Natural killer cell (primary cell): ENCODE data around the gene TNFAIP2. TPM values are rescaled to one million over a fixed set of nuclear protein-coding genes. Genes with fewer than 3 reads are reported as not detected.

Experiments
- ATAC-seq, 3 donors: fragments of 150-1000 bp in 2 of 3; fragments of 200-7000 bp in 1 of 3; cut with Tn5 transposase; 1 replicate in 1 of 3; 2 replicates in 2 of 3; pipeline ENCODE4 v1.10.0; 2021; ENCODE audit warnings: mild to moderate bottlenecking in 2 of 3, moderate library complexity in 2 of 3
- DNase-seq, 2 donors: peaks; one replicate each; pipeline versions ENCODE4 v3.0.0 to v3.0.0-alpha.2; 2013 to 2021; ENCODE audit warnings: mixed read lengths in 1 of 2
- H3K27ac ChIP-seq: one replicate; pipeline ENCODE4 v1.5.1; 2013; ENCODE audit warnings: mild to moderate bottlenecking, low read length
- H3K27me3 ChIP-seq: one replicate; pipeline ENCODE4 v1.6.1; 2013; ENCODE audit warnings: low read length; ENCODE audit not compliant: control insufficient read depth, insufficient read depth
- H3K36me3 ChIP-seq: one replicate; pipeline ENCODE4 v1.6.1; 2013; ENCODE audit warnings: low read length; ENCODE audit not compliant: control insufficient read depth, insufficient read depth
- H3K4me1 ChIP-seq: one replicate; pipeline ENCODE4 v1.6.1; 2013; ENCODE audit warnings: low read length; ENCODE audit not compliant: control insufficient read depth, insufficient read depth
- H3K4me3 ChIP-seq: one replicate; pipeline ENCODE4 v1.5.1; 2013; ENCODE audit warnings: low read length
- H3K9me3 ChIP-seq: one replicate; pipeline ENCODE4 v1.6.1; 2013; ENCODE audit warnings: low read length; ENCODE audit not compliant: control insufficient read depth, insufficient read depth
- H3K27ac Mint-ChIP-seq, 2 donors: one replicate each; pipeline ENCODE4 v1.8.0; 2022; ENCODE audit warnings: mild to moderate bottlenecking in 2 of 2, mixed read lengths in 2 of 2, moderate library complexity in 1 of 2
- H3K27me3 Mint-ChIP-seq, 2 donors: one replicate each; pipeline ENCODE4 v1.8.0; 2022; ENCODE audit warnings: low read depth in 2 of 2, mixed read lengths in 2 of 2
- H3K36me3 Mint-ChIP-seq: one replicate; pipeline ENCODE4 v1.8.0; 2022; ENCODE audit warnings: mixed read lengths
- H3K4me1 Mint-ChIP-seq, 2 donors: one replicate each; pipeline ENCODE4 v1.8.0; 2022; ENCODE audit warnings: mixed read lengths in 2 of 2
- H3K4me3 Mint-ChIP-seq: one replicate; pipeline ENCODE4 v1.8.0; 2022; ENCODE audit warnings: mild to moderate bottlenecking, moderate library complexity, mixed read lengths
- H3K9me3 Mint-ChIP-seq, 2 donors: one replicate each; pipeline ENCODE4 v1.8.0; 2022; ENCODE audit warnings: mixed read lengths in 2 of 2
- CTCF ChIP-seq: fragments of 200-600 bp; IDR thresholded peaks from one replicate; pipeline ENCODE4 v1.8.0; 2022; ENCODE audit warnings: antibody characterized with exemption
- WGBS: methylation state at CpG from one replicate; pipeline ENCODE4 v1.1.7; 2013; ENCODE audit warnings: missing lambda C conversion rate; ENCODE audit not compliant: insufficient coverage; 5-methylcytosine and 5-hydroxymethylcytosine counted together
- intact Hi-C: fragments of 100-400 bp; cut with micrococcal nuclease; formaldehyde crosslinking; loops from one replicate; pipeline ENCODE4 v1.14.2; 2022
- total RNA-seq, 4 donors: library from RNA; stranded (reverse); fragments of 120-200 nt in 1 of 4; gene quantifications; one replicate each; pipeline versions ENCODE4 v1.2.3 to v1.2.4, GENCODE V29; 2013 to 2022

TNFAIP2 gene
- total RNA-seq, 3 donors from 2014 or later (not counting 1 experiment from before 2014, with no cell fraction given): 14.2 to 89.8 (median 50.1) TPM

- Mint-ChIP-seq H3K4me1 (peaks cover 5 to 6% of the 10 kb centered on the region in 2 donors), H3K4me3 (no peak overlapping the region), H3K36me3 (no peaks in the 10 kb centered on the region), H3K27ac (no peak overlapping the region), H3K9me3 (no peaks in the 10 kb centered on the region), H3K27me3 (no peaks in the 10 kb centered on the region)
- intact Hi-C loops: no loop called here
- Histone ChIP-seq H3K4me1 (peaks cover 19% of the 10 kb centered on the region), H3K27me3 (no peaks in the 10 kb centered on the region), H3K9me3 (no peaks in the 10 kb centered on the region), H3K4me3 (no peak overlapping the region), H3K36me3 (no peaks in the 10 kb centered on the region), H3K27ac (no peak overlapping the region)
- no peak for TF ChIP-seq CTCF
- ATAC-seq (peak in 1 of 3 donors; percentile 41), DNase-seq (no peak)
- WGBS: 77% methylated on average over 6 of the region's 6 CpGs
Observed at GRCh38 chr14:103111232-103111868, 11.9 kb upstream of the TNFAIP2 start.

- ATAC-seq (no peak), DNase-seq (no peak)
- Histone ChIP-seq H3K4me1 (peaks cover 19% of the 10 kb centered on the region), H3K36me3 (no peaks in the 10 kb centered on the region), H3K9me3 (no peaks in the 10 kb centered on the region), H3K27me3 (no peaks in the 10 kb centered on the region), H3K4me3 (no peak overlapping the region), H3K27ac (no peak overlapping the region)
- intact Hi-C loops: no loop called here
- H3K4me3 Mint-ChIP-seq: no peak overlapping the region
- no peaks in the 10 kb centered on the region for H3K27me3 Mint-ChIP-seq
- peaks cover 5 to 6% of the 10 kb centered on the region in 2 donors for H3K4me1 Mint-ChIP-seq
- H3K27ac Mint-ChIP-seq: no peak overlapping the region
- no peak for TF ChIP-seq CTCF
- WGBS: 38% methylated on average over 11 of the region's 11 CpGs
- H3K9me3 Mint-ChIP-seq: no peaks in the 10 kb centered on the region
- H3K36me3 Mint-ChIP-seq: no peaks in the 10 kb centered on the region
Observed at GRCh38 chr14:103112400-103113243, 10.6 kb upstream of the TNFAIP2 start.

- Histone ChIP-seq H3K27me3 (no peaks in the 10 kb centered on the region), H3K4me3 (no peak overlapping the region), H3K9me3 (no peaks in the 10 kb centered on the region), H3K27ac (no peak overlapping the region), H3K36me3 (no peaks in the 10 kb centered on the region), H3K4me1 (peaks cover 22% of the 10 kb centered on the region)
- Mint-ChIP-seq H3K27ac (no peak overlapping the region), H3K9me3 (no peaks in the 10 kb centered on the region), H3K4me3 (no peak overlapping the region), H3K4me1 (peaks cover 5 to 6% of the 10 kb centered on the region in 2 donors), H3K36me3 (no peaks in the 10 kb centered on the region), H3K27me3 (no peaks in the 10 kb centered on the region)
- WGBS: 63% methylated on average over 5 of the region's 5 CpGs
- DNase-seq (no peak), ATAC-seq (no peak)
- TF ChIP-seq CTCF: no peak
- intact Hi-C loops: no loop called here
Observed at GRCh38 chr14:103113303-103113702, 10.0 kb upstream of the TNFAIP2 start.
